Measurements from ENCODE around the gene KCNQ2. TPM values are rescaled to one million over a fixed set of nuclear protein-coding genes. Genes with fewer than 3 reads are reported as not detected.
"Not testable (repeated sequence)": the region's sequence is repeated elsewhere in the genome, so short reads cannot be mapped to it uniquely, and the experiment has no call there.

The KCNQ2 gene
- total RNA-seq, 4 donors from 2014 or later, result not detected

GRCh38 chr20:63519668-63520503, 47.4 kb upstream of the KCNQ2 start:
- Histone ChIP-seq H3K4me1 (peaks cover 0 to 38% (median 16%) of the 10 kb centered on the region in 4 donors), H3K9me3 (peaks cover 0 to 10% (median 0%) of the 10 kb centered on the region in 4 donors), H3K27me3 (peaks cover 0 to 4% of the 10 kb centered on the region in 2 donors), H3K27ac (peak overlapping the region; percentile 93 to 100 (median 95)), H3K36me3 (peaks cover 0 to 31% (median 0%) of the 10 kb centered on the region in 3 donors), H3K4me3 (peak overlapping the region; percentile 69 to 99 (median 85))
- 1 to 3% methylated on average over 19 to 46 of the region's 72 CpGs for WGBS, 2 donors
- TF ChIP-seq EP300 (IDR thresholded peaks at IDR 0.05) (no peak), CTCF (IDR thresholded peaks at IDR 0.05) (peak in 4 of 5 experiments; percentile 23 to 39 (median 28)), POLR2A (IDR thresholded peaks at IDR 0.05) (no peak)
- DNase-seq (ENCODE audit: low spot score in 2 of 2), result no peak

DNA sequence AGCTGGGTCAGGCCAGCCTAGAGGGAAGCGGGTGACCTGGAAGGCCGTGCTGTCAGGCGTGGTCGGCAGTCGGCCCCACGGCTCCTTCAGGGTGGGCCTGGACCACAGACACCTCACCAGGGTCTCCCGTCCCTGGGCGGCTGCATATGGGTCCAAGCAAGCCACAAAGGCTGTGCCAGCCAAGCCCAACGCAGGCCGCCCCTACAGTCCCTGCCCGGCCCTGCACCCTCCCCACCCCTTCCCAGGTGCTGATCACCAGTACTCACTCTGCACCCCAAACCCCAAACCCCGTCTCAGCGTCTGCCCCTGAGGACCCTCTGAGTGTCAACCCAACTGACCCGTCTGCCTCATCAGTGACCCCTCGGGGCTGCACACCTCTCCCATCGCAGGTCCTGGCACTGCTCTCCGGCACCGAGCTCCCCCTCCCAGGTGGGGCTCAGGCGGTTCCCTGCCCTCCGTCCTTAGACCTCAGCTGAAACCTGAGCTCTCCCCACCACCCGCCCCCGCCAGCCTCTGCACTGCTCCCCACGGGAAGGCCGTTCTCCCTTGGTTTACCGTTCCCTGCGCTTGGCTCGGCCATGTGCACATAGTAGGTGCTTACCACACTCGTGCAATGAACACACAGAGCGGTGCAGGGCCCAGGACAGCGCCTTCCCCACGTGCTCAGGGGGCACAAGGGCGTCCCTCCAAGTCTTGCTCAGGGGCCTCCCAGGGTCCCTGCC, 46.7 kb upstream of the KCNQ2 start:
- peaks cover 0 to 34% (median 16%) of the 10 kb centered on the region in 4 donors for H3K4me1 ChIP-seq
- H3K4me3 ChIP-seq, result peak overlapping the region; percentile 69 to 99 (median 85)
- WGBS, 2 donors, result 68 to 77% methylated on average over 32 of the region's 32 CpGs
- TF ChIP-seq CTCF (IDR thresholded peaks at IDR 0.05) (no peak), POLR2A (IDR thresholded peaks at IDR 0.05) (no peak), EP300 (IDR thresholded peaks at IDR 0.05) (no peak)
- H3K36me3 ChIP-seq, result peaks cover 0 to 31% (median 0%) of the 10 kb centered on the region in 3 donors
- DNase-seq (ENCODE audit: low spot score in 2 of 2), result no peak
- peak overlapping the region; percentile 93 to 100 (median 95) for H3K27ac ChIP-seq
- peaks cover 0 to 10% (median 0%) of the 10 kb centered on the region in 4 donors for H3K9me3 ChIP-seq
- H3K27me3 ChIP-seq, result peaks cover 0 to 4% of the 10 kb centered on the region in 2 donors

GRCh38 chr20:63518351-63518861, 46.0 kb upstream of the KCNQ2 start:
- Histone ChIP-seq H3K4me1 (peaks cover 0 to 34% (median 16%) of the 10 kb centered on the region in 4 donors), H3K9me3 (peaks cover 0 to 6% (median 0%) of the 10 kb centered on the region in 4 donors), H3K27me3 (peaks cover 0 to 4% of the 10 kb centered on the region in 2 donors), H3K36me3 (peaks cover 0 to 25% (median 0%) of the 10 kb centered on the region in 3 donors), H3K27ac (no peak overlapping the region), H3K4me3 (no peak overlapping the region)
- WGBS, 2 donors, result 77 to 79% methylated on average over 16 to 19 of the region's 20 CpGs
- TF ChIP-seq POLR2A (IDR thresholded peaks at IDR 0.05), result no peak
- TF ChIP-seq EP300 (IDR thresholded peaks at IDR 0.05), result no peak
- TF ChIP-seq CTCF (IDR thresholded peaks at IDR 0.05), result no peak
- DNase-seq (ENCODE audit: low spot score in 2 of 2), result no peak

- Histone ChIP-seq H3K9me3 (no peaks in the 10 kb centered on the region), H3K4me3 (no peak overlapping the region), H3K27ac (no peak overlapping the region), H3K4me1 (peaks cover 0 to 29% (median 14%) of the 10 kb centered on the region in 4 donors), H3K36me3 (peaks cover 0 to 17% (median 0%) of the 10 kb centered on the region in 3 donors), H3K27me3 (peaks cover 0 to 10% of the 10 kb centered on the region in 2 donors)
- DNase-seq (ENCODE audit: low spot score in 2 of 2), result no peak
- TF ChIP-seq POLR2A (IDR thresholded peaks at IDR 0.05) (no peak), EP300 (IDR thresholded peaks at IDR 0.05) (no peak), CTCF (IDR thresholded peaks at IDR 0.05) (no peak)
- 90 to 93% methylated on average over 27 to 31 of the region's 32 CpGs for WGBS, 2 donors
These were observed 45.2 kb upstream of the KCNQ2 start for GRCh38 chr20:63517376-63518309.

DNA sequence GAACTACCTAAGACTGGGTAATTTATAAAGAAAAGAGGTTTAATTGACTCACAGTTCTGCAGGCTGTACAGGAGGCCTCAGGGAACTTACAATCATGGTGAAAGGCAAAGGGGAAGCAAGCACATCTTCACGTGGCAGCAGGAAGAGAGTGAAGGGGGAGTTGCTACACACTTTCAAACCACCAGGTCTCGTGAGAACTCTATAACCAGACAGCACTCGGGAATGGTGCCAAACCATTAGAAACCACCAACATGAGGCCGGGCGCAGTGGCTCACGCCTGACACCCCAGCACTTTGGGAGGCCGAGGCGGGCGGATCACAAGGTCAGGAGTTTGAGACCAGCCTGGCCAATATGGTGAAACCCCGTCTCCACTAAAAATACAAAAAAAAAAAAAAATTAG, 42.1 kb upstream of the KCNQ2 start:
- DNase-seq (ENCODE audit: low spot score in 2 of 2); H3K27ac ChIP-seq; H3K4me1 ChIP-seq; H3K36me3 ChIP-seq; H3K4me3 ChIP-seq; H3K9me3 ChIP-seq: not testable (repeated sequence)
- WGBS, 2 donors, result 72 to 73% methylated on average over 10 of the region's 10 CpGs
- peaks cover 0 to 26% of the 10 kb centered on the region in 2 donors for H3K27me3 ChIP-seq
